Esophagus muscularis mucosa (tissue), 4 donors: ENCODE measurements around the gene ZNF333. TPM values are rescaled to one million over a fixed set of nuclear protein-coding genes. Genes with fewer than 3 reads are reported as not detected.
A peak's percentile ranks its signal among the peaks of the same experiment; 100 is the strongest.

Source experiments
- DNase-seq: peaks from one replicate; pipeline ENCODE4 v3.0.0-alpha.2; 2017; ENCODE audit errors: extremely low spot score
- H3K27ac ChIP-seq, 4 donors: fragments of 200-600 bp; sonication (generic); replicated peaks in 1 of 4; 1 replicate in 3 of 4; 2 replicates in 1 of 4; pipeline ENCODE4 v1.5.1; 2016 to 2019; ENCODE audit warnings: mild to moderate bottlenecking in 1 of 4
- H3K27me3 ChIP-seq, 4 donors: fragments of 200-600 bp; sonication (generic); one replicate each; pipeline versions ENCODE4 v1.5.1 to v1.6.0; 2016 to 2019
- H3K36me3 ChIP-seq, 4 donors: fragments of 200-600 bp; sonication (generic); one replicate each; pipeline ENCODE4 v1.5.1; 2016 to 2019
- H3K4me1 ChIP-seq, 4 donors: fragments of 200-600 bp; sonication (generic); one replicate each; pipeline ENCODE4 v1.5.1; 2016 to 2019
- H3K4me3 ChIP-seq, 4 donors: fragments of 200-600 bp; sonication (generic); 1 replicate in 2 of 4; 2 replicates in 2 of 4; pipeline ENCODE4 v1.5.1; 2016 to 2019; ENCODE audit warnings: mild to moderate bottlenecking in 4 of 4, moderate library complexity in 1 of 4
- H3K9me3 ChIP-seq, 4 donors: fragments of 200-600 bp; sonication (generic); 1 replicate in 3 of 4; 2 replicates in 1 of 4; pipeline ENCODE4 v1.5.1; 2016 to 2019
- CTCF ChIP-seq, 3 experiments: fragments of 200-600 bp in 2 of 3; fragments of 450-650 bp in 1 of 3; sonication (generic) in 2 of 3; IDR thresholded peaks; one replicate each; pipeline ENCODE4 v1.5.1; 2017 to 2019; ENCODE audit warnings: antibody characterized with exemption in 3 of 3, mild to moderate bottlenecking in 2 of 3, moderate library complexity in 1 of 3
- EP300 ChIP-seq: sonication (generic); formaldehyde crosslinking; IDR thresholded peaks from one replicate; pipeline ENCODE4 v1.6.1; 2017; ENCODE audit warnings: antibody characterized with exemption
- POLR2A ChIP-seq: fragments of 450-650 bp; IDR thresholded peaks from one replicate; pipeline ENCODE4 v1.6.1; 2017; ENCODE audit warnings: antibody characterized with exemption, moderate library complexity, mild to moderate bottlenecking, low read depth
- POLR2AphosphoS5 ChIP-seq, 2 donors: sonication (generic); formaldehyde crosslinking; IDR thresholded peaks; one replicate each; pipeline ENCODE4 v1.6.1; 2017; ENCODE audit warnings: antibody characterized with exemption in 2 of 2
- WGBS: methylation state at CpG from one replicate; pipeline ENCODE4 v1.1.5; 2018; 5-methylcytosine and 5-hydroxymethylcytosine counted together
- intact Hi-C: fragments of 100-400 bp; cut with DNase I; formaldehyde crosslinking; loops from one replicate; pipeline ENCODE4 v1.15.1; 2023
- total RNA-seq, 4 donors: library from RNA; depleted of rRNA; stranded (reverse); fragments of >200 nt; gene quantifications; one replicate each; pipeline versions ENCODE4 v1.1.0 to v1.2.1, GENCODE V29; 2016

The ZNF333 gene
- total RNA-seq, 4 donors from 2014 or later: 14.5 to 32.9 (median 25.4) TPM

GRCh38 chr19:14683439-14683838 lies 6.4 kb upstream of the ZNF333 start:
- Histone ChIP-seq H3K36me3 (no peaks in the 10 kb centered on the region), H3K27me3 (peaks cover 0 to 9% (median 0%) of the 10 kb centered on the region in 4 donors), H3K4me3 (no peak overlapping the region), H3K4me1 (no peaks in the 10 kb centered on the region), H3K9me3 (no peaks in the 10 kb centered on the region), H3K27ac (no peak overlapping the region)
- 54% methylated on average over 3 of the region's 3 CpGs for WGBS
- DNase-seq: no peak
- TF ChIP-seq CTCF (IDR thresholded peaks at IDR 0.05): no peak
- TF ChIP-seq POLR2A: no peak
- TF ChIP-seq POLR2AphosphoS5 (IDR thresholded peaks at IDR 0.05): no peak
- TF ChIP-seq EP300: no peak
- intact Hi-C loops: no loop called here

- H3K36me3 ChIP-seq: no peaks in the 10 kb centered on the region
- H3K27ac ChIP-seq: no peak overlapping the region
- H3K4me3 ChIP-seq: no peak overlapping the region
- no peak for DNase-seq
- intact Hi-C loops: loop anchor here (5.0 kb wide), 1 partner anchor 109 kb away; no protein-coding TSS in a partner anchor
- no peaks in the 10 kb centered on the region for H3K9me3 ChIP-seq
- WGBS: 64% methylated on average over 3 of the region's 3 CpGs
- peaks cover 7 to 22% (median 19%) of the 10 kb centered on the region in 4 donors for H3K4me1 ChIP-seq
- H3K27me3 ChIP-seq: peaks cover 0 to 9% (median 0%) of the 10 kb centered on the region in 4 donors
- TF ChIP-seq CTCF (IDR thresholded peaks at IDR 0.05): peak in 1 of 3 experiments; percentile 24
- no peak for TF ChIP-seq EP300
- no peak for TF ChIP-seq POLR2AphosphoS5 (IDR thresholded peaks at IDR 0.05)
- TF ChIP-seq POLR2A: no peak
Observed at GRCh38 chr19:14686411-14686810, 3.4 kb upstream of the ZNF333 start.

- H3K4me3 ChIP-seq: no peak overlapping the region
- TF ChIP-seq EP300 (no peak), CTCF (IDR thresholded peaks at IDR 0.05) (no peak), POLR2A (no peak), POLR2AphosphoS5 (IDR thresholded peaks at IDR 0.05) (no peak)
- no peak for DNase-seq
- peaks cover 7 to 21% (median 18%) of the 10 kb centered on the region in 4 donors for H3K4me1 ChIP-seq
- no peak overlapping the region for H3K27ac ChIP-seq
- no peaks in the 10 kb centered on the region for H3K9me3 ChIP-seq
- WGBS: 82% methylated on average over 10 of the region's 13 CpGs
- no peaks in the 10 kb centered on the region for H3K27me3 ChIP-seq
- peaks cover 48 to 67% (median 63%) of the 10 kb centered on the region in 4 donors for H3K36me3 ChIP-seq
- intact Hi-C loops: no loop called here
Observed at GRCh38 chr19:14694641-14695266, 4.9 kb downstream of the ZNF333 start.

GRCh38 chr19:14695471-14695870 lies 5.6 kb downstream of the ZNF333 start:
- DNase-seq: no peak
- H3K27me3 ChIP-seq: no peaks in the 10 kb centered on the region
- intact Hi-C loops: no loop called here
- WGBS: 95% methylated on average over 5 of the region's 5 CpGs
- H3K4me3 ChIP-seq: no peak overlapping the region
- no peak overlapping the region for H3K27ac ChIP-seq
- peaks cover 6 to 20% (median 14%) of the 10 kb centered on the region in 4 donors for H3K4me1 ChIP-seq
- no peaks in the 10 kb centered on the region for H3K9me3 ChIP-seq
- H3K36me3 ChIP-seq: peaks cover 55 to 75% (median 70%) of the 10 kb centered on the region in 4 donors
- TF ChIP-seq POLR2AphosphoS5 (IDR thresholded peaks at IDR 0.05): no peak
- TF ChIP-seq POLR2A: no peak
- no peak for TF ChIP-seq CTCF (IDR thresholded peaks at IDR 0.05)
- no peak for TF ChIP-seq EP300
